DND-41 (cell line): ENCODE data around the gene SCMH1.

Source experiments
- EZH2 ChIP-seq: IDR thresholded peaks from 3 replicates; pipeline ENCODE4 v1.6.1; 2012; ENCODE audit warnings: borderline replicate concordance, low read depth, mild to moderate bottlenecking, moderate library complexity, low read length, inconsistent platforms; ENCODE audit not compliant: severe bottlenecking
- TF ChIP-seq, protein P1 (sequence below): IDR thresholded peaks from 2 replicates; pipeline ENCODE4 v1.5.1; 2012; ENCODE audit warnings: borderline replicate concordance, low read length, moderate library complexity, mild to moderate bottlenecking; ENCODE audit not compliant: poor library complexity, severe bottlenecking; ENCODE audit errors: extremely low read depth

DNA sequence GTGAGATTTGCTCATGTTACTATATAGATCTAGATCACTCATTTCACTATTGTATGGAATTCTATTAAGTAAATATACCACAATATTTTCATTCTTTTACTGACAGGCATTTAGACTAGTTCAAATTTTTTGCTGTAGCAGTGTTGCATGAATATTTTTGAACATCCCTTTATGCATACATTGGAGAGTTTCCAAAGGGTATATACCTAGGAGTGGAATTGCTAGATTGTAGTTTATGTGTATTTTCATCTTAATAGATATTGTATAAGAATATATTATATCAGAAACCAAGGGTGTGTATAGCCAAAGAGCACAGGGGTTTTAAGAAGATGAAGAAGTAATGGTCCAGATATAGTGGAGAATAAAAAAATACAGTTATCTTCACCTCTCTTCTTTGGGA lies 6.2 kb downstream of the SCMH1 start:
- TF ChIP-seq, protein P1, sequence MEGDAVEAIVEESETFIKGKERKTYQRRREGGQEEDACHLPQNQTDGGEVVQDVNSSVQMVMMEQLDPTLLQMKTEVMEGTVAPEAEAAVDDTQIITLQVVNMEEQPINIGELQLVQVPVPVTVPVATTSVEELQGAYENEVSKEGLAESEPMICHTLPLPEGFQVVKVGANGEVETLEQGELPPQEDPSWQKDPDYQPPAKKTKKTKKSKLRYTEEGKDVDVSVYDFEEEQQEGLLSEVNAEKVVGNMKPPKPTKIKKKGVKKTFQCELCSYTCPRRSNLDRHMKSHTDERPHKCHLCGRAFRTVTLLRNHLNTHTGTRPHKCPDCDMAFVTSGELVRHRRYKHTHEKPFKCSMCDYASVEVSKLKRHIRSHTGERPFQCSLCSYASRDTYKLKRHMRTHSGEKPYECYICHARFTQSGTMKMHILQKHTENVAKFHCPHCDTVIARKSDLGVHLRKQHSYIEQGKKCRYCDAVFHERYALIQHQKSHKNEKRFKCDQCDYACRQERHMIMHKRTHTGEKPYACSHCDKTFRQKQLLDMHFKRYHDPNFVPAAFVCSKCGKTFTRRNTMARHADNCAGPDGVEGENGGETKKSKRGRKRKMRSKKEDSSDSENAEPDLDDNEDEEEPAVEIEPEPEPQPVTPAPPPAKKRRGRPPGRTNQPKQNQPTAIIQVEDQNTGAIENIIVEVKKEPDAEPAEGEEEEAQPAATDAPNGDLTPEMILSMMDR = no peak
- no peak for TF ChIP-seq EZH2
